Measurements from ENCODE around the gene ATP10D. TPM values are rescaled to one million over a fixed set of nuclear protein-coding genes. Genes with fewer than 3 reads are reported as not detected.

The ATP10D gene
- total and polyA plus RNA-seq, 9 of the 15 experiments (the other 6 are each of a cell fraction or from before 2014, with no cell fraction given), result 0.10 to 0.36 (median 0.19) TPM; not detected in 1

- no peak for TF ChIP-seq AFF1 (IDR thresholded peaks at IDR 0.05; ENCODE audit: low read depth in 1 of 2, partially characterized antibody in 2 of 2)
- no peak for TF ChIP-seq FOXA1 (IDR thresholded peaks at IDR 0.05; ENCODE audit: borderline replicate concordance)
- no peak for TF ChIP-seq SP2 (IDR thresholded peaks at IDR 0.05; ENCODE audit: extremely low read depth, low read depth, low read length, poor library complexity, severe bottlenecking)
- TF ChIP-seq MEIS2 (IDR thresholded peaks at IDR 0.05; ENCODE audit: partially characterized antibody), result peak; percentile 86
- TF ChIP-seq ZNF232 (CRISPR knock-in tag; IDR thresholded peaks at IDR 0.05), result no peak
- TF ChIP-seq CREBBP (IDR thresholded peaks at IDR 0.05; ENCODE audit: low read depth, low read length), result no peak
- TF ChIP-seq NR2C2 (CRISPR knock-in tag; IDR thresholded peaks at IDR 0.05), result 0 out of 2 replicates have a peak, but pooled peaks have one; percentile 25
- TF ChIP-seq NR2C2 (tag; IDR thresholded peaks at IDR 0.05), result no peak
- no peak for TF ChIP-seq XRCC5 (IDR thresholded peaks at IDR 0.05; ENCODE audit: low read depth, low read length)
- TF ChIP-seq E2F1 (CRISPR knock-in tag; IDR thresholded peaks at IDR 0.05), result no peak
- no peak for TF ChIP-seq DACH1 (IDR thresholded peaks at IDR 0.05; ENCODE audit: partially characterized antibody)
- no peak for TF ChIP-seq FOXJ3 (CRISPR knock-in tag; IDR thresholded peaks at IDR 0.05)
- TF ChIP-seq NCOR1 (IDR thresholded peaks at IDR 0.05), result no peak
- no peak for TF ChIP-seq BACH1 (tag; IDR thresholded peaks at IDR 0.05)
- no peak for TF ChIP-seq HNRNPH1 (optimal IDR thresholded peaks at IDR 0.05; ENCODE audit: low read depth, low read length)
- no peak for TF ChIP-seq GTF2B (IDR thresholded peaks at IDR 0.05; ENCODE audit: extremely low read depth, insufficient read length)
- no peak for TF ChIP-seq SIX5 (IDR thresholded peaks at IDR 0.05; ENCODE audit: borderline replicate concordance in 1 of 2, insufficient read depth in 1 of 2, low read depth in 1 of 2, low read length in 2 of 2)
- TF ChIP-seq ELK3 (CRISPR knock-in tag; IDR thresholded peaks at IDR 0.05), result no peak
- no peak for TF ChIP-seq PPARD (CRISPR knock-in tag; IDR thresholded peaks at IDR 0.05)
- no peak for TF ChIP-seq KLF16 (IDR thresholded peaks at IDR 0.05)
- no peak for TF ChIP-seq TGIF2 (CRISPR knock-in tag; IDR thresholded peaks at IDR 0.05)
- TF ChIP-seq SAFB2 (IDR thresholded peaks at IDR 0.05; ENCODE audit: borderline replicate concordance, low read depth, low read length, severe bottlenecking), result no peak
Observed at GRCh38 chr4:47463235-47463956, 21.7 kb upstream of the ATP10D start, which contains the start of gene COMMD8 (continued).
